HL-60 (cell line): Measurements from ENCODE around the gene MSI2.

Experiments used
- DNase-seq, 2 experiments: peaks; one replicate each; pipeline ENCODE4 v3.0.0-alpha.2; 2010 to 2020; ENCODE audit warnings: low read depth in 1 of 2, low spot score in 1 of 2
- H3K27ac ChIP-seq: fragments of 250-450 bp; sonication (Bioruptor Pico); replicated peaks from 2 replicates; pipeline ENCODE4 v1.5.1; 2020; ENCODE audit warnings: mild to moderate bottlenecking, moderate library complexity
- H3K27me3 ChIP-seq: fragments of 250-450 bp; sonication (Bioruptor Pico); 2 replicates; pipeline ENCODE4 v1.5.1; 2021; ENCODE audit warnings: mild to moderate bottlenecking, moderate library complexity; ENCODE audit not compliant: insufficient read depth, poor library complexity, severe bottlenecking
- H3K4me3 ChIP-seq: replicated peaks from 2 replicates; pipeline ENCODE4 v1.5.1; 2011; ENCODE audit warnings: mild to moderate bottlenecking, control low read depth, low read length; ENCODE audit not compliant: insufficient read depth
- GABPA ChIP-seq: IDR thresholded peaks from 2 replicates; pipeline ENCODE4 v1.6.1; 2012; ENCODE audit warnings: low read depth
- POLR2AphosphoS5 ChIP-seq: IDR thresholded peaks from 2 replicates; pipeline ENCODE4 v1.6.1; 2012; ENCODE audit warnings: low read depth
- SPI1 ChIP-seq: IDR thresholded peaks from 2 replicates; pipeline ENCODE4 v1.6.1; 2012; ENCODE audit warnings: low read depth, mild to moderate bottlenecking, borderline replicate concordance
- TF ChIP-seq, protein P1 (sequence below): IDR thresholded peaks from 2 replicates; pipeline ENCODE4 v1.6.1; 2012; ENCODE audit warnings: low read depth; ENCODE audit not compliant: insufficient replicate concordance
- TF ChIP-seq, protein P2 (sequence below): IDR thresholded peaks from one replicate; pipeline ENCODE4 v1.5.1; 2011; ENCODE audit warnings: low read length, control low read depth, inconsistent platforms; ENCODE audit not compliant: insufficient read depth

The MSI2 gene

DNA sequence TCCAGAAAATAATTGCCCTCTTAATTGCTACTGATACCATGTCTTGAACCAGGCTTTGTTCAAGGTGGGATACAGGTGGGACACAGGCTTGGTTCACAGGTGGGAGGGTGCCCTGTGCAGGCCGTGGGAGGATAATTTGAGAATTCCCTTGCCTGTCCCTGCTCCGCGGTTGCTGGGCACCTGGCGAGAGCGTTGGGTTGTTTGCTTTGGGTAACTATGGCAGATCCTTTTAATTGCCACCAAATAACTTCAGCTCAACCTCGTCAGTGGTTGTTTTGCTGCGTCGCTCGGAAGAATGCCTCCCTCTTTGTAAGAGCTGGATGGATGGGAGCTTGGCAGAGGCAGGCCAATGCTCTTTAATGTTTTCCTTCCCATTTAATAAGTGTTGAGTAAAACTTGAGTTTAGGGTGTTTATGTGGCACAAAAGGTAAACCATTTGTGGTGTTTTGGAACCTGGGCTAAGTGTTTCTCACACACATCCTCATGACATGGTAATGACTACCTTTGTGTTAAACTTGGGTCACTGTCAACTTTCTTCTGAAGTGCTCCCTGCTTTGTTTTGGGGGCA is 202.5 kb downstream of the MSI2 start:
- Histone ChIP-seq H3K4me3 (no peak overlapping the region), H3K27ac (no peak overlapping the region), H3K27me3 (no peaks in the 10 kb centered on the region)
- TF ChIP-seq, protein P1, sequence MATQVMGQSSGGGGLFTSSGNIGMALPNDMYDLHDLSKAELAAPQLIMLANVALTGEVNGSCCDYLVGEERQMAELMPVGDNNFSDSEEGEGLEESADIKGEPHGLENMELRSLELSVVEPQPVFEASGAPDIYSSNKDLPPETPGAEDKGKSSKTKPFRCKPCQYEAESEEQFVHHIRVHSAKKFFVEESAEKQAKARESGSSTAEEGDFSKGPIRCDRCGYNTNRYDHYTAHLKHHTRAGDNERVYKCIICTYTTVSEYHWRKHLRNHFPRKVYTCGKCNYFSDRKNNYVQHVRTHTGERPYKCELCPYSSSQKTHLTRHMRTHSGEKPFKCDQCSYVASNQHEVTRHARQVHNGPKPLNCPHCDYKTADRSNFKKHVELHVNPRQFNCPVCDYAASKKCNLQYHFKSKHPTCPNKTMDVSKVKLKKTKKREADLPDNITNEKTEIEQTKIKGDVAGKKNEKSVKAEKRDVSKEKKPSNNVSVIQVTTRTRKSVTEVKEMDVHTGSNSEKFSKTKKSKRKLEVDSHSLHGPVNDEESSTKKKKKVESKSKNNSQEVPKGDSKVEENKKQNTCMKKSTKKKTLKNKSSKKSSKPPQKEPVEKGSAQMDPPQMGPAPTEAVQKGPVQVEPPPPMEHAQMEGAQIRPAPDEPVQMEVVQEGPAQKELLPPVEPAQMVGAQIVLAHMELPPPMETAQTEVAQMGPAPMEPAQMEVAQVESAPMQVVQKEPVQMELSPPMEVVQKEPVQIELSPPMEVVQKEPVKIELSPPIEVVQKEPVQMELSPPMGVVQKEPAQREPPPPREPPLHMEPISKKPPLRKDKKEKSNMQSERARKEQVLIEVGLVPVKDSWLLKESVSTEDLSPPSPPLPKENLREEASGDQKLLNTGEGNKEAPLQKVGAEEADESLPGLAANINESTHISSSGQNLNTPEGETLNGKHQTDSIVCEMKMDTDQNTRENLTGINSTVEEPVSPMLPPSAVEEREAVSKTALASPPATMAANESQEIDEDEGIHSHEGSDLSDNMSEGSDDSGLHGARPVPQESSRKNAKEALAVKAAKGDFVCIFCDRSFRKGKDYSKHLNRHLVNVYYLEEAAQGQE: no peak
- no peak for TF ChIP-seq POLR2AphosphoS5
- TF ChIP-seq, protein P2, sequence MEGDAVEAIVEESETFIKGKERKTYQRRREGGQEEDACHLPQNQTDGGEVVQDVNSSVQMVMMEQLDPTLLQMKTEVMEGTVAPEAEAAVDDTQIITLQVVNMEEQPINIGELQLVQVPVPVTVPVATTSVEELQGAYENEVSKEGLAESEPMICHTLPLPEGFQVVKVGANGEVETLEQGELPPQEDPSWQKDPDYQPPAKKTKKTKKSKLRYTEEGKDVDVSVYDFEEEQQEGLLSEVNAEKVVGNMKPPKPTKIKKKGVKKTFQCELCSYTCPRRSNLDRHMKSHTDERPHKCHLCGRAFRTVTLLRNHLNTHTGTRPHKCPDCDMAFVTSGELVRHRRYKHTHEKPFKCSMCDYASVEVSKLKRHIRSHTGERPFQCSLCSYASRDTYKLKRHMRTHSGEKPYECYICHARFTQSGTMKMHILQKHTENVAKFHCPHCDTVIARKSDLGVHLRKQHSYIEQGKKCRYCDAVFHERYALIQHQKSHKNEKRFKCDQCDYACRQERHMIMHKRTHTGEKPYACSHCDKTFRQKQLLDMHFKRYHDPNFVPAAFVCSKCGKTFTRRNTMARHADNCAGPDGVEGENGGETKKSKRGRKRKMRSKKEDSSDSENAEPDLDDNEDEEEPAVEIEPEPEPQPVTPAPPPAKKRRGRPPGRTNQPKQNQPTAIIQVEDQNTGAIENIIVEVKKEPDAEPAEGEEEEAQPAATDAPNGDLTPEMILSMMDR: no peak
- TF ChIP-seq GABPA: no peak
- TF ChIP-seq SPI1: no peak
- DNase-seq: no peak

DNA sequence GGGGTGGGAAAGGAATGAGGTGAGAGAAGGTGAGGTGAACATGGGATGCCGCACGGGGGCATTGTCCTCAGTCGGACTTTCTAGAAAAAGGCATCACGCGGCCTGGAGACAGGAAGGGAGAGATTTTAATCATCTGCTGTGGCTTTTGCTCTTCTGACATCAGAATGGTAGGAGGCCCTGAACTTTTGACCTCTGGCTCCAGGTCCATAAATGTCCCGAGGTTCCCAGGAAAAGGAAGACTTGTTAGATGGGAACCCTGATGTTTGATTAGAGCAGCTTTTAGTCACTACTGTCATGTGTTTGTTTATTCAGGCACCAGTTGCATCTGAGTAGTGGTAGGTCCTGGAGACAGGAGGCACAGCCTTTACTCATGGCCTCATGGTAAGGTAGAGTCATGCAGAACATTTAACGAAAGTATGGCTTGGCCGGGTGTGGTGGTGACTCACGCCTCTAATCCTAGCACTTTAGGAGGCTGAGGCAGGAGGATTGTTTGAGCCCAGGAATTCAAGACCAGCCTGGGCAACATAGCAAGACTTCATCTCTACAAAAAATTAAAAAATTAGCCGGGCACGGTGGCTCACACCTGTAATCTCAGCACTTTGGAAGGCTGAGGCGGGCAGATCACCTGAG is 203.1 kb downstream of the MSI2 start:
- H3K27ac ChIP-seq: no peak overlapping the region
- no peak overlapping the region for H3K4me3 ChIP-seq
- no peaks in the 10 kb centered on the region for H3K27me3 ChIP-seq
- DNase-seq: no peak
- no peak for TF ChIP-seq GABPA
- TF ChIP-seq, protein P1: no peak
- no peak for TF ChIP-seq POLR2AphosphoS5
- TF ChIP-seq, protein P2: no peak
- no peak for TF ChIP-seq SPI1

DNA sequence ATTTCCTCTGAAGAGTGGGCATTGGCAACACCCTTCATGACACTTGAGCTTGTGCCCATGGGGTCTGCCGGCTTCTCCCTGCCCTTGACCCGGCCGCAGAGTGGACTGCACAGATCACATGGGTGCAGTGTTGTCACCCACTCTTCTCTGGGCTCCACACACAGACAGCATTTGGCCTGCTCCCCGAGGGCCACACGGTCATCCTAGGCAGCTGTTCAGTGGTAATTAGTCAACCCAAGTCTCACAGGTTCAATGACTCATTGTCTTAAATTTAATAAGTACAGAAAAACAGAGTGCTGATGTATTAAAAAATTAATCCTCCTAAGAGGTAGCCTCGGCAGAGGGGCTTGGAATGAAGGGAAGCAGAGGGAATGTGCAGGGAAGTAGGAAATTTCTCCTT is 204.8 kb downstream of the MSI2 start:
- TF ChIP-seq, protein P2: no peak
- TF ChIP-seq POLR2AphosphoS5 (no peak), SPI1 (no peak), GABPA (no peak)
- TF ChIP-seq, protein P1: no peak
- Histone ChIP-seq H3K27me3 (no peaks in the 10 kb centered on the region), H3K27ac (no peak overlapping the region), H3K4me3 (no peak overlapping the region)
- DNase-seq: no peak
